Stomach (tissue), 9 donors: ENCODE results near the gene LOXL1. TPM values are rescaled to one million over a fixed set of nuclear protein-coding genes. Genes with fewer than 3 reads are reported as not detected.

Experiments used
- DNase-seq, 2 donors: peaks; one replicate each; pipeline versions ENCODE4 v3.0.0 to v3.0.0-alpha.2; 2013 to 2019
- H3K27ac ChIP-seq, 5 donors: fragments of 200-600 bp in 4 of 5; sonication (generic) in 4 of 5; one replicate each; pipeline ENCODE4 v1.5.1; 2013 to 2019; ENCODE audit warnings: mild to moderate bottlenecking in 1 of 5, moderate library complexity in 1 of 5
- H3K27me3 ChIP-seq, 3 donors: fragments of 200-600 bp; sonication (generic); one replicate each; pipeline ENCODE4 v1.5.1; 2017 to 2019; ENCODE audit warnings: mixed run types in 1 of 3
- H3K36me3 ChIP-seq, 4 donors: fragments of 200-600 bp; sonication (generic); 1 replicate in 3 of 4; 2 replicates in 1 of 4; pipeline ENCODE4 v1.5.1; 2016 to 2019
- H3K4me1 ChIP-seq, 4 donors: fragments of 200-600 bp; sonication (generic); one replicate each; pipeline ENCODE4 v1.5.1; 2016 to 2019
- H3K4me3 ChIP-seq, 4 donors: fragments of 200-600 bp; sonication (generic) in 3 of 4; one replicate each; pipeline ENCODE4 v1.5.1; 2016 to 2019; ENCODE audit warnings: mild to moderate bottlenecking in 1 of 4
- H3K9me3 ChIP-seq, 4 donors: fragments of 200-600 bp; sonication (generic); one replicate each; pipeline ENCODE4 v1.5.1; 2016 to 2019
- EP300 ChIP-seq: sonication (generic); formaldehyde crosslinking; IDR thresholded peaks from one replicate; pipeline ENCODE4 v1.6.1; 2017; ENCODE audit warnings: antibody characterized with exemption
- POLR2A ChIP-seq, 4 donors: fragments of 450-650 bp; IDR thresholded peaks; one replicate each; pipeline ENCODE4 v1.6.1; 2016; ENCODE audit warnings: antibody characterized with exemption in 4 of 4, control low read depth in 2 of 4, mild to moderate bottlenecking in 1 of 4, moderate library complexity in 1 of 4
- POLR2AphosphoS5 ChIP-seq, 3 donors: sonication (generic); formaldehyde crosslinking; IDR thresholded peaks; one replicate each; pipeline ENCODE4 v1.6.1; 2016; ENCODE audit warnings: antibody characterized with exemption in 3 of 3
- WGBS, 5 donors: extraction: QIAGEN DNeasy Blood & Tissue Kit in 3 of 5; methylation state at CpG; one replicate each; pipeline versions ENCODE4 v1.1.5 to v1.1.7; 2013 to 2018; 5-methylcytosine and 5-hydroxymethylcytosine counted together
- intact Hi-C: fragments of 100-400 bp; cut with DNase I; formaldehyde crosslinking; loops from one replicate; pipeline ENCODE4 v1.15.1; 2023; ENCODE audit warnings: low total_unique reads
- polyA plus RNA-seq, 3 donors: library from polyadenylated mRNA; stranded (reverse); fragments of 200-250 nt; gene quantifications; one replicate each; pipeline ENCODE4 v1.2.3, GENCODE V29; 2013
- total RNA-seq, 5 donors: library from RNA; depleted of rRNA; stranded (reverse); fragments of >200 nt; gene quantifications; one replicate each; pipeline versions ENCODE4 v1.1.0 to v1.2.3, GENCODE V29; 2014 to 2016
- TF ChIP-seq, protein P1 (sequence below), 7 experiments: fragments of 450-650 bp in 4 of 7; fragments of 200-600 bp in 3 of 7; sonication (generic) in 3 of 7; IDR thresholded peaks; one replicate each; pipeline ENCODE4 v1.5.1; 2016 to 2019; ENCODE audit warnings: antibody characterized with exemption in 7 of 7, control low read depth in 2 of 7, mild to moderate bottlenecking in 1 of 7
- donor health status: healthy with polysubstance abuse.
- donor health status: Bipolar disorder and iron deficiency.
- donor health status: healthy.

Gene LOXL1
- total and polyA plus RNA-seq, 8 donors, result 5.2 to 48.4 (median 19.9) TPM

DNA sequence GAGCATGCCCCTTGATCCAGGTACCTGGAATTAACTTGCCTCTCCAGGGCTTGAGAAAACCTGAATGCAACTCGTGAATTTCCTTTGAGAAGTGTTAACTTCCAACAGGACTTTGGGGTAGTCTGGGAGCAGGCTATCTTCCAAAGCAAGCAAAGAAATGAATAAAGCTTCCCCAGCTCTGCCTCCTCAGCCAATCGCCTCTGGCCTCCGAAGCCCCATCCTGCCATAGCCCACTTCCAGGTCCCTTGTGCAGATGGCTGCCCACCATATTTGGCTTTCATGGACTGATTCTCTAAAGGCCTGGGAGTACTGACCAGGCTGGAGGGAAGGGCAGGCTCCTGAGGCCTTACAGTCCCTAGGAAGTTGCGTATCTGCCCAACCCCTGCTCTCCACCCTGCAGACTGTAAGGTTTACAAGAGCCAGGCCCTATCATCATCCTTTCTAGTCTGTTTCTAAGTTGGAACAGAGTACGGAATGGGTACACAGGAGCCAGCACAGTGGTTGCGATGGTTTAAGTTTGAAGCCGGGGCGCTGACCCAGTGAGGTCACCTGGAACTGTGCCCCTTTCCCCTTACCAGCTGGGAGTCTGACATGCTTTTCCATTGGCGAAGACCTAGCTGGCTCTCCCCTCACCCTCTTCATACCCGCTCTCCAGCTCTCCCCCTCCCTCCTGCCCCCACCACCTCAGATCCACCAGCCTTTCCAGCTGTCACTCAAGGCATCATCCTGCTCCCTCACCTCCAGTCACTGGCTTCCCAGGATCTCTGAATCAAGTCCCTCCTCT is 67.1 kb downstream of the LOXL1 start:
- peak overlapping the region; percentile 63 to 89 (median 76) for H3K4me3 ChIP-seq
- 87 to 97% (median 91%) methylated on average over 10 of the region's 10 CpGs for WGBS, 5 donors
- intact Hi-C loops, result no loop called here
- peaks cover 6 to 13% (median 10%) of the 10 kb centered on the region in 4 donors for H3K36me3 ChIP-seq
- H3K9me3 ChIP-seq, result no peaks in the 10 kb centered on the region
- H3K27ac ChIP-seq, result peak overlapping the region in 4 of 5 donors; percentile 96
- no peak for DNase-seq
- TF ChIP-seq EP300 (no peak), POLR2A (IDR thresholded peaks at IDR 0.05) (no peak), POLR2AphosphoS5 (IDR thresholded peaks at IDR 0.05) (no peak)
- TF ChIP-seq, protein P1, sequence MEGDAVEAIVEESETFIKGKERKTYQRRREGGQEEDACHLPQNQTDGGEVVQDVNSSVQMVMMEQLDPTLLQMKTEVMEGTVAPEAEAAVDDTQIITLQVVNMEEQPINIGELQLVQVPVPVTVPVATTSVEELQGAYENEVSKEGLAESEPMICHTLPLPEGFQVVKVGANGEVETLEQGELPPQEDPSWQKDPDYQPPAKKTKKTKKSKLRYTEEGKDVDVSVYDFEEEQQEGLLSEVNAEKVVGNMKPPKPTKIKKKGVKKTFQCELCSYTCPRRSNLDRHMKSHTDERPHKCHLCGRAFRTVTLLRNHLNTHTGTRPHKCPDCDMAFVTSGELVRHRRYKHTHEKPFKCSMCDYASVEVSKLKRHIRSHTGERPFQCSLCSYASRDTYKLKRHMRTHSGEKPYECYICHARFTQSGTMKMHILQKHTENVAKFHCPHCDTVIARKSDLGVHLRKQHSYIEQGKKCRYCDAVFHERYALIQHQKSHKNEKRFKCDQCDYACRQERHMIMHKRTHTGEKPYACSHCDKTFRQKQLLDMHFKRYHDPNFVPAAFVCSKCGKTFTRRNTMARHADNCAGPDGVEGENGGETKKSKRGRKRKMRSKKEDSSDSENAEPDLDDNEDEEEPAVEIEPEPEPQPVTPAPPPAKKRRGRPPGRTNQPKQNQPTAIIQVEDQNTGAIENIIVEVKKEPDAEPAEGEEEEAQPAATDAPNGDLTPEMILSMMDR (IDR thresholded peaks at IDR 0.05), result no peak
- H3K4me1 ChIP-seq, result peaks cover 64 to 88% (median 81%) of the 10 kb centered on the region in 4 donors
- H3K27me3 ChIP-seq, result no peaks in the 10 kb centered on the region

DNA sequence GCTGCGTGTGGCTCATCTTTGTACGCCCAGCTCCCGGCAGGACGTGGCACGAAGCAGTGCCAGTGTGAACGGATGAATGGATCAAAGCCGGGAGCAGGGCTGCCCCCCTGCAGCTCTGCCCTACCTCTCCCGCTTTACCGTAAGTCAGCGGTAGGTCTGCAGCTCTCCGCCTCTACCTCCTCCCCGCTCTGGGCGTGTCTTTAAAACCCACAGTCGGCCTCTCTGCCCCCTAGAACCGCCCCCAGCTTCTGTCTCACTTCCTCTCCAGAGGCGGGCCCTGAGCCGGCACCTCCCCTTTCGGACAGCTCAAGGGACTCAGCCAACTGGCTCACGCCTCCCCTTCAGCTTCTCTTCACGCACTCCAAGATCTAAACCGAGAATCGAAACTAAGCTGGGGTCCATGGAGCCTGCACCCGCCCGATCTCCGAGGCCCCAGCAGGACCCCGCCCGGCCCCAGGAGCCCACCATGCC is 68.2 kb downstream of the LOXL1 start, which contains the start of gene PML:
Gene PML, plus strand, starts transcription at position 304 of the 471 bp plus-strand sequence. Its CDS starts 97 bp downstream, at position 401.
- Histone ChIP-seq H3K27me3 (no peaks in the 10 kb centered on the region), H3K4me3 (peak within 1 kb of the TSS; percentile 63 to 89 (median 76)), H3K9me3 (no peaks in the 10 kb centered on the region), H3K36me3 (peaks cover 10 to 19% (median 18%) of the 10 kb centered on the region in 4 donors), H3K4me1 (peaks cover 60 to 88% (median 79%) of the 10 kb centered on the region in 4 donors), H3K27ac (peak within 1 kb of the TSS; percentile 83 to 96 (median 96))
- intact Hi-C loops, result no loop called here
- TF ChIP-seq EP300 (no peak), POLR2A (IDR thresholded peaks at IDR 0.05) (peak in 2 of 4 donors; percentile 5 to 65), POLR2AphosphoS5 (IDR thresholded peaks at IDR 0.05) (peak; percentile 63 to 91 (median 90))
- TF ChIP-seq, protein P1 (IDR thresholded peaks at IDR 0.05), result peak in 1 of 7 experiments; percentile 26
- WGBS, 5 donors, result 0% methylated on average over 27 of the region's 27 CpGs
- peak; percentile 97 to 98 for DNase-seq

DNA sequence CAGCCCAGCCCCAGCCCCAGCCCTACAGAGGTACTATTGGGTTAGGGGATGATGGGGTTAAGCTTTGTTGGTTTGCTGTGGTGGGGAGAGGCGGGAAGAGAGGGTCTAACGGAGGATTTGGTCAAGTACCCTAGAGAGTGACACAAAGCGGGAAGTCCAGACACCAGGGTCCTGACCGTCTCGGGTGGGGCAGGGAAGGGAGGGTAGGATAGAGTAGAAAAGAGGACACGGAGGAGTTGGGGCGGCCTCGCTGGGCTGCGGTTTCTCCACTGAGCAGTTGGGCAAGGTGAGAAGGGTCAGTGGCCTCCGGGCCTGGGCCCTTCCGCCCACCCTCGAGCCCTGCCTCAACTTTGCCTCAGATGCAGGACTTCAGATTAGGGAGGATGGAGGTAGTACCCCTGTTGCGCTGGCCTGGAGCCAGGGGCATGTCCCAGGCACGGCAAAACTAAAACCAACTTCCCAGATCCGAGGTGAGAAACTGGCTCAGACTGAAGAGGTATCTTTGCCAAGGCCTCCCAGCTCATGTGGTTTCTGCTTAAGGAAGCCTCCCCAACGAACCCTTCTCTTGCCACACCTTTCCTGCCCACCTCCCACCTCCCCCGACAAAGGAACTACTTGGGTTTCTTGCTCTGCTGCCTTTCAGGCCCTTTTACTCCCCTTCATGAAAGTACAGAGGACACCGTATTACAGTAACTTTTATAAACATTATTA is 68.8 kb downstream of the LOXL1 start:
- intact Hi-C loops, result no loop called here
- TF ChIP-seq POLR2A (IDR thresholded peaks at IDR 0.05), result no peak
- TF ChIP-seq POLR2AphosphoS5 (IDR thresholded peaks at IDR 0.05), result no peak
- TF ChIP-seq, protein P1 (IDR thresholded peaks at IDR 0.05), result no peak
- no peak for TF ChIP-seq EP300

DNA sequence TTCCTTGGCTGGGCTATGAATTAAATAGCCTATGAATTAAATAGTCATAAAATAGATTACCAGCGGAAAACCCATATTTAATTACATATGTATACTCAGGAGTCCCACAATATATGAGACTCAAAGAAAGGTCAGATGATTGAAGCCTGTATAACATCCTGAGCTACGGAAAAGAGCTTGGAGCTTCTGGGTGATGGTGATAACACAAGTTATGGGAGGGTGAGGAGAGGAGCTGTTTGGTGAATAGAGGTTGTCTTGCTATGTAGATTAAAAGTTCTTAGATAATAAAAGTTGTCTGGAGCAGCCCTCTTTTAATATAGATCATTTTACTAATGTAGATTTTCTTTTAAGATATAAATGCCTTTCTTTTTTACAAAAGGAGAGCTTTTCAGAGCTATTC is 70.0 kb downstream of the LOXL1 start:
- Histone ChIP-seq H3K27me3 (no peaks in the 10 kb centered on the region), H3K4me1 (peaks cover 47 to 88% (median 75%) of the 10 kb centered on the region in 4 donors), H3K4me3 (peak overlapping the region; percentile 63 to 89 (median 76)), H3K9me3 (no peaks in the 10 kb centered on the region), H3K27ac (peak overlapping the region in 4 of 5 donors; percentile 96), H3K36me3 (peaks cover 10 to 32% (median 30%) of the 10 kb centered on the region in 4 donors)
- TF ChIP-seq EP300 (no peak), POLR2AphosphoS5 (IDR thresholded peaks at IDR 0.05) (no peak), POLR2A (IDR thresholded peaks at IDR 0.05) (no peak)
- TF ChIP-seq, protein P1 (IDR thresholded peaks at IDR 0.05), result no peak
- DNase-seq, result no peak
- intact Hi-C loops, result no loop called here
- WGBS, 5 donors, result 48 to 65% (median 57%) methylated on average over 2 of the region's 2 CpGs

More for the DNA sequence above, 68.8 kb downstream of the LOXL1 start:
- Histone ChIP-seq H3K36me3 (peaks cover 10 to 25% (median 24%) of the 10 kb centered on the region in 4 donors), H3K27ac (peak overlapping the region; percentile 83 to 96 (median 96)), H3K4me1 (peaks cover 54 to 88% (median 80%) of the 10 kb centered on the region in 4 donors), H3K9me3 (no peaks in the 10 kb centered on the region), H3K27me3 (no peaks in the 10 kb centered on the region), H3K4me3 (peak overlapping the region; percentile 63 to 89 (median 76))
- DNase-seq, result peak in 1 of 2 donors; percentile 57
- WGBS, 5 donors, result 0 to 2% (median 1%) methylated on average over 16 to 18 of the region's 18 CpGs
